GM21447 (cell line): Measurements from ENCODE around the gene SHLD2.
"Not testable (repeated sequence)": the region's sequence is repeated elsewhere in the genome, so short reads cannot be mapped to it uniquely, and the experiment has no call there.

Experiments used
- ATAC-seq: cut with Tn5 transposase; IDR thresholded peaks from one replicate; pipeline ENCODE4 v1.9.1; 2021; ENCODE audit not compliant: unreplicated experiment

SHLD2 gene

DNA sequence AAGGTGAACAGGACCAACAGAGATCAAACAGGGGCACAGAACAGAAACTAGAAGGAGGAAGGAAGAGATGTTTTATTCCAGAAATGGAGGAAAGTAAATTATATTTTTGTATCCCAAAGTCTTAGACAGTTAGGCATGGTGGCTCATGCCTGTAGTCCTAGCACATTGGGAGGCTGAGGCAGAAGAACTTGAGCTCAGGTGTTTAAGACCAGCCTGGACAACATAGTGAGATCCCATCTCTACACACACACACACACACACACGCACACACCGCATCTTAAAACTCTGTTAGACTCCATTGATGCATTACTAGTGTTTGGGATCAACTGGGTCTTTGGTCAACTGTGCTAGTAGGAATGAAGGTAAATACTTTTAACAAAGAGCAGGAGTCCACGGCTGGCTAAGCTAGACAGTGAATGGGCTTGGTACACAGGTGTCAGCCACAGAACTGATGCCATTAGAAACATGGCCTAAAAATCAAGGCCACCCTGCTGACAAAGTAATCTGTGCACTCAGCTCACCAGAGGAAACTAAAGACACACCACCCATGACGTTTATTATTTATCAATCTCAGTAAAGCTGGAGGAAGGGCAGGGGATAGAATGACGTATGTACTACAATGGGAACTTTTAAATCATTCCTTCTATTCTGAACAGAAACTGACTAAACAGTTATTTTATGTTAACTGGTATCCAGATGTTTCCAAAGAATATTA is 11.3 kb upstream of the SHLD2 start:
- peak; percentile 31 for ATAC-seq

DNA sequence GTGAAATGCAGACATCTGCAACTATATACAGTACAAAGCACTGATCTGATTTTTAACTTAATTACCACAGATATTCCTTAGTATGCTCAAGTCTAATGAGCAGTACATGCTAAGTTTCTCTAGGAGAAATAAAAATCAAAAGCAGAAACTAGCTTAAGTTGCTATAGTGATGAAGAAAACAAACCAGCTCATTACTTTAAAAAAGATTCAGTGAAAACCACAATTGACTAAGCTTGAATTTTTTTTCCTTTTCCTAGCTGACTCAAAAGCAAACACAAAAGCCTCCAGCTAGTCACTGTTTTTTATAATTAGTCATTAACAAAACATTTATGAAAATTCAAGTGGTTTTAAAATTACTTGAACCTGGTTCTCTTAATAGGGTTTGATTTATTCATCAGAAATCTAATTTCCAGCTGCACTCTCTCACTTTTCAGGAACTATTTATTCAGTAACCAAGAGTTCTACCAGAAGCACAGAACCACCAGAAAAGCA is 10.7 kb upstream of the SHLD2 start:
- ATAC-seq, result peak; percentile 72

DNA sequence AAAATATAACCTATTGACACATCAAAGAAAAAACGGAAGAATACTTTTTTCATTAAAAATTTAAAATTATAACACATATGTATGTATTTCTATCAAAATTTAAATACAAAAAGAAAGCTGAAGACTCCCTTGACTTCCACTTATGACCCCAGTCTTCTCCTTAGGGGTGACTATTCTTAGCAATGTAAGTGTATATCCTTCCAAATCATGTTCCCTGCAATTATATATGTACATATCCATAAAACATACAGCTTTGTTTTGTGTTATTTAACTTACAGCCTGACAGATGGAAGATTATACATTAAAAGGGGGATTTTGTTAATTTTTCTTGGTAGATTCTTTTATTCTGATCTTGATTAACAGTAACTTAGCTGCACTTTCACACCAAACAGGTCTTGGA is 9.5 kb upstream of the SHLD2 start:
- ATAC-seq, result no peak

DNA sequence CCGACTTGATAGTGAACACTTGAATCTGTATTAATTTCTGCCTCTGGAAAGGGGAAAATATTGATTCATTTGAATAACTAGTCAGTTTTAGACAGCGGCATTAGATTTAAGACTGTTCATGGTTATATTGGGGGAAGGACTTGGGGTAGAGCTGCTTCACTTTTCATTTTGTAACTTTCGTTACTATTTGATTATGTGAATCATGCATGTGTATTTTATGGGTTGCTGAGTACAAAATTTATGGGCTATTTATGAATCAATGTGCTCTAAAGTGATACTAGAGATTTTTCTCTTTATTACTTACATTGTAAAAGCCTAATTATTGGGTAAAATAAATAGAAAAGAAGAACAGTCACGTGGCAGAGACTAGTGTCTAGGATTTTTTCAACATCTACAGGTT is 5.3 kb upstream of the SHLD2 start:
- ATAC-seq, result no peak

DNA sequence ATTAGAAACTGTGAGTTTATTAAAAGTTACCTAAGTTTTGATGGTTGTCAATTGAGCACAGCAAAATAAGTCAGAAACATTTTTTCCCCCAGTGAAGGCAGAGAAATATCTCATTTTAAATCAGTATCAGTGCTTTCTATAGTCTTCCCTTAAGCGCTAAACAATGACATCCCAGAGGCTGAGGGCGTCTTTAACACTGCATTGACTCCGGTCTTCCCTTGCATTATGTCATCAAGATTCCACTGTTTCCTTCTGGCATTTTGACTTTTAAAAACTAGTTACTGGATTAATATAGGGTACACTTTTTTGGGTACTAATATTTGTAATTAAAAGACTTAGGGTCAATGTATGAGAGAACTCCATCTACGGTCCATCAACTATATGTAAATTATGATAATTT is 4.2 kb upstream of the SHLD2 start:
- no peak for ATAC-seq

DNA sequence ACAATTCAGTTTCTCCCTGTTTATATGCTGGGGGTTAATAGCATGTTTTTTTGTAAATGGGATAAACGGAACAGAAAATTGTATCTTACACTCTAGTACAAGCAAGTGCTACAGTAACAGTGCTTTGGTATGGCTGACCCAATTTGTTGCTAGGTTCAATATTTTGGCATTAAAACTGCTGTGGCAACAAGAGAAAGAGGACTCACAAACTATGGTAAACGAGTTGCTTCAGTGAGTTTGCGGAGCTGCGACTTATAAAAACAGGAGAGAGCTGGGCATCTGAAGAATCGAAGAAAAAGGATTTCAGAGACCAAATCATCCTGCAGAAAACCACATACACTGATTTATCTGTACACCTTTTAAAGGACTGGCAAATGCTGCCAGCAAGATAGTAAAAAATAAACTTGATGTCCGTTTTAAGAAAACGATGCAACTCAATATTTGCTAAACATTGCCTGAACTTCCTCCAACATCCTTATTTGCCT is 2.6 kb upstream of the SHLD2 start:
- no peak for ATAC-seq

DNA sequence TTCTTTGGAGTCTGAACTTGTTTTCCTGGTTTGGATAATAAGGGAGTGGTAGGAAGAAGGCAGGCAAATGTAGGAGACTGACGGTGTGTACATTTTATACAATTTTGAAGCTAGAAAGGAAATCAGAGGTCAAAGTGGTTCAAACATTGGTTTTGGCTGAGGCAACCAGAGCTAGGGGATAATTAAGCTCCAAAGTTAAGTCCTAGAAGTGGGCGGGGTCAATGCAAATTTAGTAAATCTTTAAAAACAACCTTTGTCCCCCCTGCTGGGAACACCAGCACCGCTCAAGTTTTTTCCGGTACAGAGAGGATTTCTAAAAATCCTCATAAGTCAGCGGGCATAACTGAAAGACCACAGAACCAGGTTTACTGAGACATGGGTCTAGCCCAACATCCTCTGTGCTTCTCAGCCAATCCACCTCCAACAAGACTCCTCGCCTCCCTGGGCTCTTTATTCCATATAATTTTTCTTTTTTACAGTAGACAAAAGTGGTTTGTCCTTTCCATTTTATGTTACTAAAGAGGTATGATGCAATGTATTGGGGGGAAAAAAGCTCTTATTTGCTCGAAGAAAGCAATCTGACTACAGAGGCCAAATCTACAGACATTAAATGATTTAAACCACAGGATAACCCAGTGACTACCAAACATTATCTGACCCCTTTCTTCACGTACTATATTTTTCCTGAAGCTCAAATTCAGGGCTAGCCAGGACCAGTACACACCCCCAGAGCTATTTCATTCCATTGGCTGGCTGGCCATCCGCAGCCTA is 2.0 kb upstream of the SHLD2 start:
- peak; percentile 26 for ATAC-seq

DNA sequence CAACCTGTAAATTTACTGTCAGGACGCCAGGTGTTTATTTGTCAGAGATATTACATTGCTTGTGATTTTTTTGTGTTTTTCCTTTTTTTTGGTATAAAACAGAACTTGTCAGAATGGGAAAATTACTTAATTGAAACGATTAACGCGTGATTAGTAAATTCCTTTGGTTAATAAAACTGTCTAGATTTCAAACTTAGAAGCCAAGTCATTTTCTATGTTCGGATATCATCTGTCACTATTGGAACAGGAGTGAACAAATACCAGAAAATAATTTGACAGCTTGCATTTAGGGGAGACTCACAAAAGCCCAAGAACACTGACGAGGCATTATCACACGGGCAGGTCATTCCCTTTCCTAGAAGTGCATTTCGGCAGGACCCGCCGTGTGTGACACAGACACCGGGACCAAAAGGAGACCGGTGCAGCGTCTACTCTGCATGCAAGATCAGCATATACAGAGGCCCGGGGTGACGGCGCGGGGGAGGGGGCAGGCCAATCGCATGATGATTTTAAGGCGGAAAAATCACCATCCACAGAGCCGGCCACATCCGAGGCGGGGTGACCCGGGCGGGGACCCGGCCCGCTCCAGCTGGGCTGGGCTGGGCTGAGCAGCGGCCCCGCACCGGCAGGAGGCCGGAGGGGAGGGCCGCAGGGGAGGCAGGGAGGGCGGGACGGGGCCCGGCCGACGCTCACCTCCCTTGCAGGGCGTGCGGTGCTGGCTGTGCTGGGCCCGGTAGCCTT is 1.2 kb upstream of the SHLD2 start:
- peak; percentile 27 for ATAC-seq

DNA sequence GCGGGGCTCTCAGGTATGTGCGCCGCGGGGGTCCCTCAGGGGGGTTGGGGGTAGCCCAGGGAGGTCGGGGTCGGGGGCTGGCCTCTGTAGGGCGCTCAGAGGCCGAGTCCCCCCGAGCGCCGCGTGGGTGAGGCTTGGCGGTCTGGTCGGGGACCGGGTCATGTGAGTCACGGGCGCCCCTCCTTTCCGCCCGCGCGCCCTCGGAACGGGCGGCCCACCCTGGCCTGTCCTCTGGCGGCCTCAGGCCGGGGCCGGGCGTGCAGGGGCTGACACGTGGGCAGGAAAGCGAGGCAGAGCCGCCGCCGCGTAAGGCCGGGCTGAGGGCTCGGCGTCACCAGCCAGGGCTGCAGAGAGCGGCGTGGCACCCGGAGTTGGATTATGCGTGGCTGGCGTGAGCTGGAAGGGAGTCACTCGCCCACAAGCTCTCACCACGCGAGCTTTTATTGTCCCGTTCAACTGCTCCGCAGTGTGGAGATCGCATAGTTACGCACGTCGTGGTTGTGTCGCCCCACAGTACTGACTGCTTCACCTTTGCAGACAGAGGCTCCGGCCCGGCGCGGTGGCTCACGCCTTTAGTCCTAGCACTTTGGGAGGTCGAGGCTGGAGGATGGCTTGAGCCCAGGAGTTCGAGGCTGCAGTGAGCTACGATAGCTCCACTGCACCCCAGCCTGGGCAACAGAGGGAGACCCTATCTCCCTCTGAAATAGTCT is 385 bp downstream of the SHLD2 start:
- peak; percentile 44 for ATAC-seq

DNA sequence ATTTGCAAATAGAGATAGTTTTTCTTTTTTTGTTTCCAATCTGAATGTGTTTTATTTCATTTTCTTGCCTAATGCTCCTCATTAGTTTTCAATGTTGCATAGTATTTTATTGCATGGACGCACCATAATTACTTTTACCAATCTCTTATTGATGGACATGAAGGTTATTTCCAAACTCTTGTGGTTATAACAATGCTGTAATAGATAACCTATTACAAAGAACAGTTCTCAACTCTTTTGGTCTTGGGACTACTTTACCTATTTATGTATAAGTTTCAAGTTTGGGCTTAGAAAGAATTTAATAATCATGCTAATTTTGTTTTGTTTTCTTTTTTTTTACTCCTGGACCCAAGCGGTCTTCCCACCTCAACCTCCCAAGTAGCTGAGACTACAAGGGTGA is 7.0 kb downstream of the SHLD2 start:
- no peak for ATAC-seq

DNA sequence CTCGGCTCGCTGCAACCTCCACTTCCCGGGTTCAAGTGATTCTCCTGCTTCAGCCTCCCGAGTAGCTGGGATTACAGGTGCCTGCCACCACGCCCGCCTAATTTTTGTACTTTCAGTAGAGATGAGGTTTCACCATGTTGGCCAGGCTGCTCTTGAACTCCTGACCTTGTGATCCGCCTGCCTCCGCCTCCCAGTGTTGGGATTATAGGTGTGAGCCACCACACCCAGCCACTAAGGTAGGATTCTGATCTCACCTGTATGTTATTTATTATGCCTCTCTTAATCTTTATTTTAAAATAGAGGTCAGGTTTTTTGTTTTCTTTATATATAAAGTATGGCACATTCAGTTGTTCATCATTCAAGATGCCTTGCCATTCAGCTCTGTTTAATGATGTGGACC is 9.7 kb downstream of the SHLD2 start:
- not testable (repeated sequence) for ATAC-seq

DNA sequence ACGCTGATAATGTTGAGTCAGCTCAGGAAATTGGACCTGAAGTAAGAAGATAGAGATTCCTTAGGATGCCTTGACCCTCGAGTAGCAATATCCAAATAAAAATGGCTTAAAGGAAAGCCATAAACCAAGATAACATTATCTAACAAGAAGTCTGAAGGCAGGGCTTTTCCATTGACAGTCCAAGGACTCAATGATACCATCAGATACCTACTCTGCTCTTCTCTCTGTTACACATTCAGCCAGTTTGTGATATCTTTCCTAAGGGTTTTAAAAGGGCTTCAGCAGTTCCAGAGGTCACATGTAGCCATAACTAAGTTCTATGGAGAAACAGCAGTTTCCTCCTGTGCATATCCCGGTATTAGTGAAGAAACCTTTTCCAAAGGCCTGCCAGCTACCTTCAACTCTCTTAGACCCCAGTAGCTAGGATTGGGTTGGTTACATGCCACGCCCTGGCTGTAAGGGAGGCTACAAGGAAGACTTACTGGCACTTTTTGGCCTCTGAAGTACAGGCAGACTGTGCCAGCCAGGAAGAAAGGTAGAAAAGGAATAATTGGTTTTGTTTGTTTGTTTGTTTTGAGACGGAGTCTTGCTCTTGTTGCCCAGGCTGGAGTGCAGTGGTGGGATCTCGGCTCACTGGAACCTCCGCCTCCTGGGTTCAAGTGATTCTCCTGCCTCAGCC is 10.6 kb downstream of the SHLD2 start:
- no peak for ATAC-seq

DNA sequence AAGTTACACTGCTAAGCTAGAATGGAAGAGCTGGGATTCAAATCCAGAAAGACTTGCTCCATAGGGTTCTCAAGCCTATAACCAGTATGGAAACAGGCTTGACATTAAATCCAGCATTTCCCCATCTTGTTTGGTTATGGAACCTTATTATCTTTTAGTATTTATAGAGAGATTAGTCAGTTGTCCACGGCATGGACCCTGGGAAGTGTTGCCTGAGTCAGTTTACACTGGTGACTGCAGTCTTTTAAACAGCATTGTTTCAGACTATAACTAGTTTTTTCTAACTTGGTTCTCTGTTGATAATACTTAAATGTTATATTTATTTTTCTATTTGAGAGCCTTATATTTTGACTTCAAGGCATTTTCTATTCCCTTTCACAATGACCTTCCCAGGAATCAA is 23.1 kb downstream of the SHLD2 start:
- not testable (repeated sequence) for ATAC-seq

DNA sequence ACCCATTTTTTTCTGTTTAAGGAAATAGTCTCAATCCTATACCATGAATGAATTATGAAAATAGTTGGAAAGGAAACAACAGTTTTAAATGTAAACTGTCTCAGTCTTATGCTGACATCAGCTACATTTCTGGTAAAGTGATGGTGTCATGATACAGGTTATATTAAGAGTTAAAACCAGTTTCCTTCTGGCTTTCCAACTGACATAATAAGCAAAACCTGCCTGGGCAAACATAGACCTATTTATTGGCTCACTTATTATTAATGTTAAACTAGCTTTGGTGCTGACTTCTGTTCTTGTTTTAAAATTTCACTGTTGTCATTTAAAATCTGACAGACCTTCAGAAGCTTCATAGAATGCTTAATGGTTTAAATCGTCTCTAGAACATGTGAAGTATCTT is 24.0 kb downstream of the SHLD2 start:
- not testable (repeated sequence) for ATAC-seq

DNA sequence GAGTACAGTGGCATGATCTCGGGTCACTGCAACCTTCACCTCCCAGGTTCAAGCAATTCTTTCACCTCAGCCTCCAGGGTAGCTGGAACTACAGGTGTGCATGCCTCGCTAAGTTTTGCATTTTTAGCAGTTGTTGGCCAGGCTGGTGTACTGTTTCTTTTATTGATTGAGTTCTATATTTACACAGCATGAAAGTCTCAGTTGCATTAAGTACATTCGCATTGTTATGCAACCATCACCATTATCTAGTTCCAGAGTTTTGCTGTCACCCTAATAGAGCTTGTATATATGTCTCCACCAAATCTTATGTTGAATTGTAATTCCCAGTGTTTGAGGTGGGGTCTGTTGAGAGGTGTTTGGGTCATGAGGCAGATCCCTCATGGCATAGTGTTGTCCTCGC is 28.3 kb downstream of the SHLD2 start:
- ATAC-seq, result not testable (repeated sequence)

DNA sequence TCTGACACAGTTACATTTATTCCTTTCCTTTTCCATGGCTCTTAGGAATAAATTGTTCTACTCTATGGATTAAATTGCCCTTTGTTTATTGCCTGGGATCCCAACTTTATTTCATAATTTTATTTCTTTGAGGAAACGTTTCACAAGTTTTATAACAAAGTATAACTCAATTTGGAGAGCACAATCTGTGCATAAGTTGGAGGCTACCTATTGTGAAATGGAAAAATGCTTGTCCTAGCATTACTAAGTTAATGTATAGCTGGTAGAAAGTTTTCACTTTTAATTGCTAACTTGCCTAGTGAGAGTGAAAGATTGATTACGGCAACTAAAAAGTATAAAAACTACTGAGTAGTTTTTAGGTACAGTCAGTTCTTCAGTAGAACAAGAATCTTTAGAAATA is 32.0 kb downstream of the SHLD2 start:
- ATAC-seq, result not testable (repeated sequence)

DNA sequence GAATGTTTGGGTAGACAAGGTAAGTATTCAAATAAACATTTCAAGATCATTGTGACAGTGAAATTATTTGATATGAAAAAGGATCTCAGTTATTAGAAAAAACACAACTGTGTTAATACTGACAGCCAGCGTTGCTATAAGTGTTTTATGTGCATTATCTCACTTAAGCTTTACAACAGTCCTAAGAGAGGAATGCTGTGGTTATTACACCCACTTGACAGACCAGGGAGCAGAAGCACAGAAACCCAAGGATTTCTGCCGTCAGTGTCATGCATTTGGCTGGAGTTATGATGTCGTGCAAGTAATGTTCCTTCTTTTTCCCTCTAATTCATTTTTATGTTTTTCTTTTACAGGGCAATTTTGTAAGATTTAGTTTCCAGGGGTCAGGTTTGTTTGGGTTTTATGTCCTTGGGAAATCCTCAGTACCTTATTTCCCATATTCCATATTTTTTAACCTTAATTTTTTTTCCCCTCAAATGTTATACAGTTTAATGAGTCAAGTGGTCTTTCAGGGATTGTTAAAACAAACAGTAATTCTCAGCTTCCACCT is 32.7 kb downstream of the SHLD2 start:
- ATAC-seq, result not testable (repeated sequence)

DNA sequence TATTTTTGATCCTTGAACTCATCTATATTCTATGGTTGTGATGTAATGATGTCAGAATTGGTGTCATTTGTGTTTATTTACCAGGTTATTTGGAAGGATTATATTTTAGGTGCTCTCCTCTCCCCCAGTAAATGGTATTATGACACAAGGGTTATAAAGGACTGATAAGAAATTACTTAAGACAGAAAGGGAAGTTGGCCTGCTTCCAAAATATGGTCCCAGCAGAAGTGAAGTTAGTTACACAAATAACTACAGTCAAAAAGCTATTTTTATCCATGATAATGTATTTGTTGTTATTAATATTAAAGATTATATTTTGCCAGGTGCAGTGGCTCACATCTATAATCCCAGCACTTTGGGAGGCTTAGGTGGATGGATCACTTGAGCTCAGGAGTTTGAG is 37.2 kb downstream of the SHLD2 start:
- ATAC-seq, result not testable (repeated sequence)

DNA sequence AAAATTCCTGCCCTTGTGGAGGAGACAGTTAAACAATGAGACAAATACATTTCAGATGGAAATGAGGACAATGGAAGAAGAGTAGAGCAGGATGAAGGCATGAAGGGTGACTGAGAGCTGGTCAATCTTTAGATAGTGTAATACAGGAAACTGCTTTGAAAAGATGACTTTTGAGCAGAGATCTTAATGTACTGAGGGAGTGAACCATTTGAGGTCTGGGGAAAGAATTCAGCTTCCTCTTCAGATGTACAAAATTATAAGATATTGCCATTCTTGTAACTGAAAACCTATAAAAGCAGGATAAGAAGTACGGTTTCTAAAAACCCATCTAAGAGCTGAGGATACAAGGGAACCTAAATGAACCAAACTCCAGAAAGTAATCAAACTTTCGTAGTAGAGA is 38.9 kb downstream of the SHLD2 start:
- not testable (repeated sequence) for ATAC-seq

DNA sequence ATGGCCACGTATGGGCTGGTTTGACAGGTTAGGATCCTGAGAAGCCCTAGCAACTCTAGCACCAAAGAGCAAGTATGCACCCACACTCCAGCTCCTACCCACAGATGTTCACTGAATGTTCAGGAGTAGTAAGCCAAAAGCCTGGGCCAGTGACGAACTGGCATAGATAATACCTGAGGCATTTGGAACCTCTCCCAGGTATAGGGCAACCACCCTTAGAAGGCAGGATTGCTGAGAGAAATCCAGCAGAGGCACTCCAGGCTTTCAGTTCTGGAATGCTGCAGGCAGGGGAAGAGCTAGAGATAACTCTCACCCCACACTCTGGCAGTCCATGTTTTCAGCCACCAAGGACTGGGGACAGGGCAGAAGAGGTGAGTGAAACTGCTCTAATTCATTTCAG is 39.4 kb downstream of the SHLD2 start:
- not testable (repeated sequence) for ATAC-seq
